Nephron (organoid): Measurements from ENCODE around the gene DCHS1.

Source experiments
- H3K27ac Mint-ChIP-seq, 3 experiments: 2 replicates each; pipeline ENCODE4 v1.8.0; 2020; ENCODE audit warnings: mixed read lengths in 3 of 3, mild to moderate bottlenecking in 2 of 3, moderate library complexity in 1 of 3
- H3K27me3 Mint-ChIP-seq: 2 replicates; pipeline ENCODE4 v1.8.0; 2021; ENCODE audit warnings: low read depth, mild to moderate bottlenecking, moderate library complexity, mixed read lengths
- H3K36me3 Mint-ChIP-seq: 2 replicates; pipeline ENCODE4 v1.8.0; 2020; ENCODE audit warnings: low read depth, mixed read lengths
- H3K4me1 Mint-ChIP-seq: 2 replicates; pipeline ENCODE4 v1.8.0; 2020; ENCODE audit warnings: mixed read lengths
- H3K4me3 Mint-ChIP-seq, 3 experiments: 2 replicates each; pipeline ENCODE4 v1.8.0; 2020; ENCODE audit warnings: mild to moderate bottlenecking in 3 of 3, mixed read lengths in 3 of 3, moderate library complexity in 2 of 3
- H3K9me3 Mint-ChIP-seq: 2 replicates; pipeline ENCODE4 v1.8.0; 2020; ENCODE audit warnings: mixed read lengths
- CTCF ChIP-seq, 3 experiments: fragments of 200-600 bp; sonication (generic); IDR thresholded peaks; one replicate each; pipeline ENCODE4 v1.5.0; 2021; ENCODE audit warnings: antibody characterized with exemption in 3 of 3; ENCODE audit not compliant: unreplicated experiment in 3 of 3

Gene DCHS1

GRCh38 chr11:6599449-6599848, 56.2 kb downstream of the DCHS1 start:
- Mint-ChIP-seq H3K36me3 (peaks cover 40% of the 10 kb centered on the region), H3K27ac (no peak overlapping the region), H3K27me3 (no peaks in the 10 kb centered on the region), H3K4me1 (no peaks in the 10 kb centered on the region), H3K4me3 (peak overlapping the region in 2 of 3 experiments; percentile 46 to 48), H3K9me3 (no peaks in the 10 kb centered on the region)
- no peak for TF ChIP-seq CTCF (IDR thresholded peaks at IDR 0.05; ENCODE audit: unreplicated experiment in 3 of 3)

GRCh38 chr11:6598555-6598954, 57.1 kb downstream of the DCHS1 start:
- Mint-ChIP-seq H3K36me3 (peaks cover 47% of the 10 kb centered on the region), H3K4me3 (peak overlapping the region in 1 of 3 experiments; percentile 48)

GRCh38 chr11:6596239-6596877, 59.3 kb downstream of the DCHS1 start:
- H3K27ac Mint-ChIP-seq, result no peak overlapping the region
- H3K9me3 Mint-ChIP-seq, result no peaks in the 10 kb centered on the region
- TF ChIP-seq CTCF (IDR thresholded peaks at IDR 0.05; ENCODE audit: unreplicated experiment in 3 of 3), result no peak
- H3K27me3 Mint-ChIP-seq, result no peaks in the 10 kb centered on the region
- no peak overlapping the region for H3K4me3 Mint-ChIP-seq
- peaks cover 50% of the 10 kb centered on the region for H3K36me3 Mint-ChIP-seq
- H3K4me1 Mint-ChIP-seq, result no peaks in the 10 kb centered on the region

More at GRCh38 chr11:6598555-6598954, 57.1 kb downstream of the DCHS1 start:
- H3K9me3 Mint-ChIP-seq, result no peaks in the 10 kb centered on the region
- H3K27me3 Mint-ChIP-seq, result no peaks in the 10 kb centered on the region
- H3K27ac Mint-ChIP-seq, result no peak overlapping the region
- no peaks in the 10 kb centered on the region for H3K4me1 Mint-ChIP-seq
- TF ChIP-seq CTCF (IDR thresholded peaks at IDR 0.05; ENCODE audit: unreplicated experiment in 3 of 3), result no peak

GRCh38 chr11:6594142-6594768, 61.4 kb downstream of the DCHS1 start:
- Mint-ChIP-seq H3K4me3 (no peak overlapping the region), H3K9me3 (no peaks in the 10 kb centered on the region), H3K27me3 (no peaks in the 10 kb centered on the region), H3K27ac (no peak overlapping the region), H3K36me3 (peaks cover 44% of the 10 kb centered on the region), H3K4me1 (no peaks in the 10 kb centered on the region)
- no peak for TF ChIP-seq CTCF (IDR thresholded peaks at IDR 0.05; ENCODE audit: unreplicated experiment in 3 of 3)

- Mint-ChIP-seq H3K9me3 (peaks cover 20% of the 10 kb centered on the region), H3K4me1 (no peaks in the 10 kb centered on the region), H3K4me3 (no peak overlapping the region), H3K36me3 (peaks cover 35% of the 10 kb centered on the region), H3K27me3 (no peaks in the 10 kb centered on the region), H3K27ac (no peak overlapping the region)
- no peak for TF ChIP-seq CTCF (IDR thresholded peaks at IDR 0.05; ENCODE audit: unreplicated experiment in 3 of 3)
Measured at GRCh38 chr11:6588018-6588417, 67.6 kb downstream of the DCHS1 start.
